ENCODE data around the gene ALPK3. TPM values are rescaled to one million over a fixed set of nuclear protein-coding genes. Genes with fewer than 3 reads are reported as not detected.

Gene ALPK3
- total RNA-seq, 1 donor from 2014 or later: 2.5 TPM

GRCh38 chr15:84885801-84886200 lies 68.6 kb downstream of the ALPK3 start:
- Histone ChIP-seq H3K27ac (no peak overlapping the region), H3K36me3 (no peaks in the 10 kb centered on the region), H3K9me3 (no peaks in the 10 kb centered on the region), H3K4me1 (no peaks in the 10 kb centered on the region), H3K4me3 (no peak overlapping the region), H3K27me3 (no peaks in the 10 kb centered on the region)
- intact Hi-C loops (cut with DNase I): no loop called here
- DNase-seq (ENCODE audit: extremely low spot score in 2 of 2): no peak
- no peak for TF ChIP-seq CTCF (IDR thresholded peaks at IDR 0.05)
- no peak for TF ChIP-seq POLR2AphosphoS5 (IDR thresholded peaks at IDR 0.05; ENCODE audit: insufficient read depth in 1 of 2, low read depth in 1 of 2)
- TF ChIP-seq POLR2A (IDR thresholded peaks at IDR 0.05): no peak

- Histone ChIP-seq H3K27ac (no peak overlapping the region), H3K4me3 (no peak overlapping the region), H3K9me3 (no peaks in the 10 kb centered on the region), H3K4me1 (no peaks in the 10 kb centered on the region), H3K36me3 (no peaks in the 10 kb centered on the region), H3K27me3 (no peaks in the 10 kb centered on the region)
- intact Hi-C loops (cut with DNase I): no loop called here
- TF ChIP-seq CTCF (IDR thresholded peaks at IDR 0.05) (no peak), POLR2AphosphoS5 (IDR thresholded peaks at IDR 0.05; ENCODE audit: insufficient read depth in 1 of 2, low read depth in 1 of 2) (no peak), POLR2A (IDR thresholded peaks at IDR 0.05) (no peak)
- no peak for DNase-seq (ENCODE audit: extremely low spot score in 2 of 2)
Measured at GRCh38 chr15:84886211-84886983, 69.2 kb downstream of the ALPK3 start.

- H3K36me3 ChIP-seq: no peaks in the 10 kb centered on the region
- TF ChIP-seq POLR2A (IDR thresholded peaks at IDR 0.05) (no peak), POLR2AphosphoS5 (IDR thresholded peaks at IDR 0.05; ENCODE audit: insufficient read depth in 1 of 2, low read depth in 1 of 2) (no peak), CTCF (IDR thresholded peaks at IDR 0.05) (no peak)
- DNase-seq (ENCODE audit: extremely low spot score in 2 of 2): no peak
- no peaks in the 10 kb centered on the region for H3K4me1 ChIP-seq
- H3K27ac ChIP-seq: no peak overlapping the region
- H3K27me3 ChIP-seq: no peaks in the 10 kb centered on the region
- H3K4me3 ChIP-seq: no peak overlapping the region
- intact Hi-C loops (cut with DNase I): no loop called here
- H3K9me3 ChIP-seq: no peaks in the 10 kb centered on the region
Measured at GRCh38 chr15:84886984-84887299, 69.8 kb downstream of the ALPK3 start.

- H3K27ac ChIP-seq: no peak overlapping the region
- no peaks in the 10 kb centered on the region for H3K27me3 ChIP-seq
- intact Hi-C loops (cut with DNase I): no loop called here
- no peaks in the 10 kb centered on the region for H3K36me3 ChIP-seq
- no peak overlapping the region for H3K4me3 ChIP-seq
- TF ChIP-seq CTCF (IDR thresholded peaks at IDR 0.05) (no peak), POLR2A (IDR thresholded peaks at IDR 0.05) (no peak), POLR2AphosphoS5 (IDR thresholded peaks at IDR 0.05; ENCODE audit: insufficient read depth in 1 of 2, low read depth in 1 of 2) (no peak)
- DNase-seq (ENCODE audit: extremely low spot score in 2 of 2): no peak
- no peaks in the 10 kb centered on the region for H3K9me3 ChIP-seq
- no peaks in the 10 kb centered on the region for H3K4me1 ChIP-seq
Measured at GRCh38 chr15:84887938-84888337, 70.8 kb downstream of the ALPK3 start.

- Histone ChIP-seq H3K4me3 (no peak overlapping the region), H3K36me3 (no peaks in the 10 kb centered on the region), H3K27me3 (no peaks in the 10 kb centered on the region), H3K27ac (no peak overlapping the region), H3K9me3 (no peaks in the 10 kb centered on the region), H3K4me1 (no peaks in the 10 kb centered on the region)
- DNase-seq (ENCODE audit: extremely low spot score in 2 of 2): no peak
- TF ChIP-seq POLR2AphosphoS5 (IDR thresholded peaks at IDR 0.05; ENCODE audit: insufficient read depth in 1 of 2, low read depth in 1 of 2): no peak
- TF ChIP-seq CTCF (IDR thresholded peaks at IDR 0.05): no peak
- no peak for TF ChIP-seq POLR2A (IDR thresholded peaks at IDR 0.05)
- intact Hi-C loops (cut with DNase I): no loop called here
Measured at GRCh38 chr15:84888639-84889038, 71.5 kb downstream of the ALPK3 start.
